HG03045 (cell line): ENCODE results near the gene HPDL.
"Not testable (repeated sequence)": the region's sequence is repeated elsewhere in the genome, so short reads cannot be mapped to it uniquely, and the experiment has no call there.

Experiments
- ATAC-seq: cut with Tn5 transposase; IDR thresholded peaks from one replicate; pipeline ENCODE4 v1.9.1; 2021; ENCODE audit warnings: mild to moderate bottlenecking, moderate library complexity; ENCODE audit not compliant: unreplicated experiment

Gene HPDL

DNA sequence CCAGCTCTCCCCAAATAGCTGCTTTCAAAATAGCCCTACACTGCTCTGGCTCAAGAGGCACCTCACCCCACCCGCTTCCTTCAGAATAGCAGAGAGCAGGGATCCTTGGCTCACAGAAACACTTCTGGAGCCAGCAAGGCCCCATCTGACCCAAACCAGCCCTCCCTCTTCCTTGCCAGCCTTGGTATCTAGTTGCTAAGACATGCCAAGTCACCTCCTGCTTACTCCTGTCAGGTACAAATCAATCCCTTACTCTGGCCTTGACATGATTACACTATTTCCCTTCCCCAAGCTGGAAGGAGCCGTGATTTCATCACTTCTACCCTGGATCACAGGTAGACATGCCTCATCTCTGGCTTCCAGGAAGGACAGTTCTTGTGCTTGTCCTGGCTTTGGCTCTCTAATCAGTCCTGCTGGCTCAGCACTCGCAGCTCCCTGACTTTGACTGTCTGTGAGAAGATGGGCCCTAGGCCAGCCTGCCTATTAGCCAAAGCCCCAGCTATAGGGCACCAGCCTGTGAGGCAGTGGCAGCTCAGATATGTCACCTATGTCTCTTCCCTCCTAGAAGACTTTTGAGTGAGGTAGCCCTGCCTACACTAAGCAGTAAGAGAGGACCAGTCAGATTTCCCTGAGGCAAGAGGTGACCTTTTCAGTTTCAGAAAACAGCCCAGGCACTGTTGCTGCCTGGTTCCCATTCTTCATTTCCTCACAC lies 22.4 kb downstream of the HPDL start:
- no peak for ATAC-seq

DNA sequence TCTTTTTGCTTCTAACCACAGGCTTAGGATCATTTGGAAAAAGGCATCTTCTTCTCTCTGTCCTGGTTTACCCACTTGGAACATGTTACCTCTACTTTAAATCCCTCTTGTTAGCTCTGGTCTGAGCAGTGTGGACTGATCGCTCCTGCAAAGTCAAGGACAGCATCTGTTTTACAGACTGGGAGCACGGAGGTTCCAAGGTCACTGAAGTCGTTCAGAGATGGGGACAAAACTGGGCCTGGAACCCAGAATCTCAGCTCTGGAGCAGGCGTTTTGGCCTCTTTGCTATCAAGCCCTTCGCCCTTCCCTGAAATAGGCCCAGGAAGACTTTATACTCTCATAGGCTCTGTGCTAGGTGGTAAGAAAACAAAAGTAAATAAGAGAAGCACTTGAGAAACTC lies 24.8 kb downstream of the HPDL start:
- ATAC-seq = no peak

DNA sequence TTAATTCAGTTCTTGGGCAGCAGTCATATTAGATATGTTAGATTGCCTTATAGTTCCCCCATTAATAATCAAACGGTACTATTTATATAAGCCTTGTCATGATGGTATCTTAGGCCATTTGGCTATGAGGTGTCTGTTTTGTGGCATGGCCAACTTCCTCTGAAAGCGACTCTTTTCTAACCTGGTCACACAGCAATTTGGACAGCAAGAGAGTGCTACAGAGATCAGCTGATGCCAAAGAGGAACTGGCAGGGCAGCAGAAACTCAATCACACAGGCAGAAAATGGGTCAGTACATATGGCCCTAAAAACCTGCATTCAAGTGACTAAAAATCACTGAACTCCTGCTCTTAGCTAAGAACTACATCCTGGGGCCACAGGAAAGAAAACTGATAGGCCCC lies 27.0 kb downstream of the HPDL start:
- no peak for ATAC-seq

DNA sequence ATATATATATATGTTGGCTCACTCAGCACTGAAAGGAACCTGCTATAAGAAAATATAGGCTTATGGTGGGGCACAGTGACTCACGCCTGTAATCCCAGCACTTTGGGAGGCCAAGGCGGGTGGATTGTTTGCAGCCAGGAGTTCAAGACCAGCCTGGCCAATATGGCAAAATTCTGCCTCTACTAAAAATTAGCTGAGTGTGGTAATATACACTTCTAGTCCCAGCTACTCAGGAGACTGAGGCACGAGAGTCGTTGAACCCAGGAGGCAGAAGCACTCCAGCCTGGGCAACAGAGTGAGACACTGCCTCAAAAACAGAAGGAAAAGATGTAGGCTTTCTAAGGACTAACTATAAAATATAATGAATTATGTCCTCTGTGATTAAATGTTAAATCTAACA lies 28.1 kb downstream of the HPDL start:
- no peak for ATAC-seq

DNA sequence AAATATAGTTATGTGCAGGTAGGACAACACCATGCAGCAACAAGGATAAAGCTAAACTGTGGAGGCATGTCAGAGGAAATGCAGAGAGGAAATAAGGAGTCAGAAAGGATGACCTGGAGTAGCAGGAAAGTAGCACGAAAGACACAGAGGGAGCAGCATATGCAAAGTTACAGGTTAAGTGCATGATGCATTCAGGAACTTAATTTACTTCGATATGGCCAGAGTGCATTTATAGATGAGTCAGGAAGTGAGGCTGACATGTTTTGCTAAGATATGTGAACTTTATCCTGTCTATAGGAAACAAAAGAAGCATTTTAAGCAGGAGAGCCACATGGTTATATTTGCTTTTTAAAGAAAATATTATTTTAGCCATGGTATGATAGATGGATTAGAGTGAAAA lies 29.0 kb downstream of the HPDL start:
- ATAC-seq = no peak

DNA sequence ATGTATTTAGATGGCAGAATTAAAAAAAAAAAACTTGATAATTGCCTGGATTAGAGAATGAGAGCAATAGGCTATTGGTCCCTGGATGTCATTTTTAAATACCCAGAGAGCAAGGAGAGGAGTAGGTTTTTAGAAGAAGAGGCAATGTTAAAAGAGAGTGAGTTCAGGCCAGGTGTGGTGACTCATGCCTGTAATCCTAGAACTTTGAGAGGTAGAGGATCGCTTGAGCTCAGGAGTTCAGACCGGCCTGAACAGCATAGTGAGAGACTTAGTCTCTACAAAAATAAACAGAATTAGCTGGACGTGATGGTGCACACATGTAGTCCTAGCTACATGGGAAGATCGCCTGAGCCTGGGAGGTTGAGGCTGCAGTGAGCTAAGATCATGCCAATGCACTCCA lies 29.5 kb downstream of the HPDL start:
- no peak for ATAC-seq

DNA sequence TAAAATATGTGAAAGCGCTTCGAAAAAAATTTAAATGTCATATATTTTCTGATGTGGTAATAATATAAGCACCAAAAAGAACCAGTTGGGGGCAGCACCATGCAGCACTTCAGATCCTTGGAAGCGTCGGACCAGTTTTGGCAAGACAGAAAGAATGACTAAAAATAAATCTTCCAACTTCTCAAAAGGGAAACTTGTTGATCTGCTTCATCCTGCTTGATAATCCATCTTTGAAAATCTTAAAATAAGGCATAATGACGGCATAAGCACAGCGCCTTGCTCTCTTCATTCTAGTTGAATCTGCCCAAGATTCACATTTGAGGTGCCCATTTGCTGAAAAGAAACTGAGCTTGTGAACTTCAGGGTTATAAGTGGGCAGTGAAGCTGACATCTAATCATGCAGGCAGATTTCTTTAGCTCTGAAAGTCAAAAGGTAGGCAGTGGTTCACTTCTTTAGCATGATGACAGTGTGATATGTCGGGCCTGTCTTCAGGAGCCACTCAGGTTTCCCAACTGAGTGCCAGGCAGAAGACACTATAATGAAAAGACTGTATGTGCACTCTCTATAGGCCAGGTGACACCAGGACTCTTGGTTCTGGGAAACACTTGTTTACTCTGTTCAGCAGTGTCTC lies 33.3 kb downstream of the HPDL start:
- ATAC-seq = no peak

DNA sequence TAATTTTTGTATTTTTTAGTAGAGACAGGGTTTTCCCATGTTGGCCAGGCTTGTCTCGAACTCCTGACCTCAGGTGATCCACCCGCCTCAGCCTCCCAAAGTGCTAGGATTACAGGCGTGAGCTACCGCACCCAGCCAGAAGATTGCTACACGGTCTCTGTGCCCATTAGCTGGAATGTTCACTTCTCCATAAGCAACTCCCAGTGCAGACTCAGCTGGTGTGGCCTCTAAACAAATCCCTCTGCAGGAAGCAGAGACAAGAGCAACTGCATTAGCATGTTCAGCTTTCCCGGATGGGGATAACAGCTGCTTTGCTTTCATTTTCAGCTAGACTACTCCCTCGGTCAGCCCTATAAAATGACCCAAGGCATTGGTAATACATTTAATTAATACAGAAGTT lies 34.3 kb downstream of the HPDL start:
- ATAC-seq = not testable (repeated sequence)

DNA sequence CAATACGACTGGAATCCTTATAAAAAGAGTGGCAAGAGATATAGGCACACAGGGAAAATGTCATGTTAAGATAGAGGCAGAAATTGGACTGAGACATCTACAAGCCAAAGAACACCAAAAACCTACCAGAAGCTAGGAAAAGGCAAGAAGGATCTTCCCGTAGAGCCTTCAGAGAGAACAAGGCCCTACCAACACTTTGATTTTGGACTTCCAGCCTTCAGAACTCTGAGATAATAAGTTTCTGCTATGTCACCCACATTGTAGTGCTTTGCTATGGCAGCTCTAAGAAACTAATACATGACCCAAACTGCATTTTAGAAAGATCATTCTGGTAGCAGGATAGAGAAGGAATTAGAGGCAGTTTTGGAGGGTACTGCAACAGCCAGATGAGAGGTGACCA lies 37.6 kb downstream of the HPDL start:
- no peak for ATAC-seq

DNA sequence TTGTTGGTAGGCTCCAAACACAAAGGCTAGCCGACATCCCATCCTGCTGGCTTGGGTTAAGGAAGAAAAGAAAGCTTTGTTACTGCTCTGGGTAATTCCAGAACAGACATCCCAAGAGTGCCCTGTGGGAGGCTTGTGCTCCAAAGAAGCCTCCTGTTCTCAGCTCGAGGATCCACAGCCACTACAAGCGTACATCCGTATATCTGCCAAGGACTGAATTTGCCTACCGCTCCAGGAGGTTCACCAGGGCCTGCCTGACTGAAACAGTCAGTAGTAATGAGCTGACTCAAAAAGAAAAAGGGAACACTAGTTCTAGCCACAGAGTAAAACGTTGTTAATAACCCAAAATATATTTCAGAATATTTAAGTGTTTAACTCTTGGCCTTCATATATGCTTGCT lies 38.4 kb downstream of the HPDL start:
- ATAC-seq = peak; percentile 57

DNA sequence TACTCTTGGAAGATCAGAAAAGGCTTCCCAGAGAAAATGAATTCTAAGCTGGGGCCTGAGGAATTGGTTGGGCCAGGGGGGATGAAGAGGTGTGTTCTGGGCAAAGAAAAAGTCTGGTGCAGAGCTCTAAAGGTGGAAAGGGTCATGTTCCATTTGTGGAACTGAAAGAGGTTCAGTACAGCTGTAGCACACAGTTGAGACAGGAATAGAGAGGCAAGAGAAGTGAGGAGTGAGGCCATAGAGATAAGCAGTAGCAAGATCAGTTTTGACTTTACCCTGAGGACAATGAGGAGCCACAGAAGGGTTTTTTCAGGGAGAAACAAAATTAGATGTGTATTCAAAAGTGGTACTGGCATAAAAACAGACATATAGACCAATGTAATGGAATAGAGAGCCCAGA lies 43.9 kb downstream of the HPDL start:
- no peak for ATAC-seq

DNA sequence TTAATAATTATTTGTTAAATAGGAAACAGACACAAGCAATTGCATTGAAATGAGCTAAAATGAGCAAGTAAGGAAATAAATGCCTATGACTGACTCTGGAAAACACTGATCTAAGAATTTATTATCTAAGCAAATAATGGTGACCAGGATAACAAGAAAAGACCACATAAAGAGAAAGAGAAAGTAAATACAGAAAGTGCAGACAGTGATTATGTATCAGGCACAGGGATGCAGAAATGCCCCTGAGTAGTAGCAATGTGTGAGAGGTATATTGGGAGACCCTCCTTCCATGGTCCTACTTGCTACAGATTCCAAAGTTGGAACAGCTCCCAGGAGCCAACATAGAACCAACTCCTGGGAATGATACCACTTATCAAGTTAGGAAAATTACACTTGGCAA lies 46.9 kb downstream of the HPDL start:
- ATAC-seq = no peak

DNA sequence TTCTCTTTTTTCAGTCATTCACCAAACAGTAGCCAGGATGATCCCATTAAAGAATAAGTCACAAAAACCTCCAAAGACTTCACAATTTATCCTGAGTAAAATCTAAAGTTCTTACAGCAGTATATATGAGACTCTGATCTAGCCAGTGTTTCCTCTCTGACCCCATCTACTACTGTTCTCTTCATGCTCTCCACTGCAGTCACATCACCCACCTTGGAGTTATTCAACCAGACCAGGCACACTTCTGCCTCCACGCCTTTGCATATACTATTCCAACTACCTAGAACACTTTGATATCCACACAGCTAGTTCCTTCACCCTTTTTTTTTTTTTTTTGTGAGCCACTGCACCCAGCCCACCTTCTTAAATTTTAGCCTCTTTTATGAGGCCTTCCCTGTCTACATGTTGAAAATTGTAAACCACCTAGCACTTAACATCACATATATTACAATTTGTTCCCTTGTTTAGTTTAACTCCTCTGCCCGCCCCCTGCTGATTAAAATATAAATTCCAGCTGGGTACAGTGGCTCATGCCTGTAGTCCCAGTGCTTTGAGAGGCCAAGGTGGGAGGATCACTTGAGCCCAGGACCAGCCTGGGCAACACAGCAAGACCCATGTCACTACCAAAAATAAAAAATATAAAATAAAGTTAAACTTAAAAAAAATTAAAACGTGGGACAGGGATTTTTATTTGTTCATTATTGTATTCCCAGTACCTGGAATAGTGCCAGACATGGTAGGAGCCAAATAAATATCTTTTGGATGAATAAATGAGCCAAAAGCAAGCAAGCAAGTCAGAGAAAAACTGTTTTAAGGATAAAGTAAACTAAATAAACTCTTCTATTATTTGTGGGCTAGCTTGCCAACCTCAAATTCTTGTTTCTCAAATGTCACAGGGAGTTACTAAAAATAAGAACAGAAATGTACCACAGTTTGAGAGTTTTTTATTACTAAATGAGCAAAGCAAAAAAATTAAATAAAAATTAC lies 48.7 kb downstream of the HPDL start:
- no peak for ATAC-seq

DNA sequence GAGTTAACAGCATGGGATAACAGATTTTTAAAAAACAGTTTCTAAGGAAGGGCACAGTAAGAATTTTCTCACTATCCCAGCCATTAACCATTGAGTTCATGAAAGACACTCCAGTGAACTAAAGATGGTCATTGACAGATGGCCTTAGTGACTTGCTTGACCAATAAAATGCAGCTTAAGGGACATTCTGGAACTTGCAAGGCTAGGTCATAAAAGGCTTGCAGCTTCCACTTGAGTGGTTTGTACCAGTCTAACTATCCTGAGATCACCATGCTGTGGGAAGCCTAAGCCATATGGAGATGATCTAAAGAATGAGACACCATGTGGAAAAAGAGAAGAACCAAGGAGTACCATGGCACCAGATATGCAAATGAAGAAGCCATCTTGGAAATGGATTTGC lies 51.5 kb downstream of the HPDL start:
- no peak for ATAC-seq
